NCI-H1417 treated with DMSO at 0.1 percent for 48 hours (cell line): ENCODE results near the gene FAM83F.
A peak's percentile ranks its signal among the peaks of the same experiment; 100 is the strongest.

Experiments used
- DNase-seq: peaks from one replicate; lab custom pipeline; 2025; lab: John Stamatoyannopoulos, UW

FAM83F gene

DNA sequence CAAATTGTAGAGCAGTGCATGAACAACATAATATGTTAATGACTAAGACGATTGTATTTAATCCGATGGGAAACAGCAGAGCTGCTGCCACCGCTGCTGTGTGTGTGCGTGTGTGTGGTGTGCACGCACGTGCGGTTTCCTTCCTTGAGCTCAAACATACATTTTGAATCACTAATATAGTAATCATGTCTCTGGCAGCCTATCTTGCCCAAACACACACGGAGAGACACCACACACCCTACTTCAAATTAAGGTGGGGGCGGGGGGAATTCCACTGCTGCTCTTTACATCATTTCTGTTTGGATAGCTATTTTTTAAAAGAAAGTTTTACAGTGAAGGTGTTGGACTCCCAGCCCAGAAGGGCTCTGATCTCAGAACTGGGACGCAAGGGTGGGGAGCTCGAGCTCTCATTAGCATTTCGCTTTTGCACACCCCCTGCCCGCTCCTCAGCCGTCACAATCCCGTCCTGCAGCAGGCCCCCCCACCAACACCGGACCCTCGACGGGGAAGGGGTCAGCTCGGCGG, 651 bp upstream of the FAM83F start:
- no peak for DNase-seq

- no peak for DNase-seq
Measured at GRCh38 chr22:39995393-39996252, 869 bp downstream of the FAM83F start.

GRCh38 chr22:39996732-39997131, 2.0 kb downstream of the FAM83F start:
- no peak for DNase-seq

GRCh38 chr22:39997421-39997820, 2.7 kb downstream of the FAM83F start:
- DNase-seq: no peak

GRCh38 chr22:39997939-39998726, 3.4 kb downstream of the FAM83F start:
- DNase-seq: peak; percentile 76

GRCh38 chr22:39999144-39999757, 4.5 kb downstream of the FAM83F start:
- DNase-seq: no peak

- no peak for DNase-seq
Measured at GRCh38 chr22:40000171-40000570, 5.4 kb downstream of the FAM83F start.

DNA sequence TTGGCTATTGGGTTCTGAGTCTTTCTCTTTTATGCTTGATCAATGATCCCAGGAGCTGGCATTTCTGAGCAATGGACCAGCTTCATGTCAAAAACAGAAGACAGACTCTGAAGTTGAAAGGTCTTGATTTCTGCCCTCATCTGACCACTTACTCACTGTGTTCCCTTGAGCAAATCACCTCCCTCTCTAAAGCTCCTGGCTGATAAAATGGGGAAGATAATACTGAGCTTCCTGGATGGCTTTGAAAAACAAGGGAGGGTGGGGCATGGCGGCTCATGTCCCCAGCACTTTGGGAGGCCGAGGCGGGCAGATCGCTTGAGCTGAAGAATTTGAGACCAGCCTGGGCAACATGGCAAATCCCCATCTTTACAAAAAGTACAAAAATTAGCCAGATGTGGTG, 6.4 kb downstream of the FAM83F start:
- DNase-seq: no peak

GRCh38 chr22:40001800-40002577, 7.2 kb downstream of the FAM83F start:
- DNase-seq: no peak

- no peak for DNase-seq
Measured at GRCh38 chr22:40002935-40003715, 8.4 kb downstream of the FAM83F start.

DNA sequence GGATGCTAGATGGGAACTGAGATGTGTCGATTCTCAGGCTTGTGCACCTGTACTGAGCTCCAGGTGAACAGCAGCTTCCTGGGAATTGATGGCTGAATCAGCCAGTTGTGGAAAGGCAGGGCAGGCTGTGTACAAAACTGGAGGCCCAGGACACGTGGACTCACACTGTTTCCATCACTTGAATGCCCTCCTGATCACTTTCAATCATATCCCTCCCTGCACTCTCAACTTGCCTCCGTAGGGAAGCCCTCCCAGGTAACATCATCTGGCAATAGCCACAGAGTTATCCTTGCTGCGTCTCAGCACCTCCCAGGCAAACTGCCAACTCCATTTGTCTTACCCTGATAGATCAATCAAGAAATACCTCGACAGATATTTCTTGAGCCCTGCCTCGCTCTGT, 10.1 kb downstream of the FAM83F start:
- DNase-seq: no peak

- no peak for DNase-seq
Measured at GRCh38 chr22:40006641-40007040, 11.9 kb downstream of the FAM83F start.

DNA sequence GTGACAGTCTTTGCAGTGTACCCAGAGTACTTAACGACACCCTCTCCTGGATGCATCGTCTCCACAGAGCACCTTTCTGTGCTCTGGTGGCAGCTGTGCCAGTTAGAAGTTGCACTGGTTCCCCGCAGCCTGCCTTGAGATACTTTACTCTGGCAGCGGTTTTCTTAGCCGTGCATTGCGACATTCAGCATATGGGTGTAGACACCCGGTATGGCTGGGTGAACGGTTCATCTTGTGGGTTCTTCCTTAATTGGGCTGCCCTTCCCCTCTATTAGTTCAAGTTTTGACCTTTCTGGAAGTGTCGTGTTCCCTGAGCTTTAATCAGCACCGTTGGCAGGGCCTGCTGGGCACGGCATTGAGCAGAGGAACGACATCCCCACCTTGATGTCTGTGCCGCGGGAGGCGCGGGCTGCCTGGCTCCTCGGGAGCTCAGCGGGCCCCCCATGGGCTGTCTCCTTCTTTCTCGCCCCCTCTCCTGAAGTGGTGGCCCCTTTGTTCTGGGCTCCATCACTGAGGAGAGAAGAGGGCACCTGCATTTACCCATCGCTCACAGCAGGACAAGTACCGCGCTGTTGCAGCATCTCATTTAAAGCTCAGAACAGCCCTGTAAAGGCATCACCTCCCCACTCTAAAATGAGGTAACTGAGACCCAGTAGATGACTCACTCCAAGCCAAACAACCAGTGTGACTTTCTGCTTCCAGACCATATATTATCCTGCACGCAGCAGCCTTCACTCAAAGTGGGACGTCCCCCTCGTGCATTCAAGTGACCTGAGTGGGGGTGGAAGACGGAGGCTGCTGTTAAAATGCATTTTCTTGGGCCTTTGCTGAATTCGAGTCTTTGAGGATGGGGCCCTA, 13.3 kb downstream of the FAM83F start:
- DNase-seq: no peak

GRCh38 chr22:40008726-40009291, 14.1 kb downstream of the FAM83F start:
- DNase-seq: no peak

DNA sequence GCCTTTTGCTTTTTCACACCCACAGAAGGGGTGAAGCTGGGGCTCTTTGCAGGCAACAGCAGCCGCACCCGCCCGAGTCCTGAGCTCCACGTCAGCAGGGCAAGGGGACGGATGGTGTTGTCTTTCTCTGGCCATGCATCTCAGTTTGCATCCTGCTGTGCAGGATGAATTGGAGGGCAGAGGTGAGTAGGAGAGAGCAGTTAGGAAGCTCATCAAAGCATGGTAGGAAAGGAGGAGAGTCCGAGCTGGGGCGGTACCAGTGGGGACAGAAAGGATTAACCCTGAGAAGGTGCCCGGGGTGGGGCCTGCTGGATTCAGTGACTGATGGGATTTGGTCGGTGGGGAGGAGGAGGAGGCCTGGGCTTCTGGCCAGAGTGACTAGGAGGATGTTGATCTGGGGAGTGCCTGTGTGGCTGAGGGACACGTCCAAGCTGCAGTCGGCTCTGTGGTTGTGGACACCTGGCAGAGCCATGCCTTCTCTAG, 14.6 kb downstream of the FAM83F start:
- DNase-seq: no peak

DNA sequence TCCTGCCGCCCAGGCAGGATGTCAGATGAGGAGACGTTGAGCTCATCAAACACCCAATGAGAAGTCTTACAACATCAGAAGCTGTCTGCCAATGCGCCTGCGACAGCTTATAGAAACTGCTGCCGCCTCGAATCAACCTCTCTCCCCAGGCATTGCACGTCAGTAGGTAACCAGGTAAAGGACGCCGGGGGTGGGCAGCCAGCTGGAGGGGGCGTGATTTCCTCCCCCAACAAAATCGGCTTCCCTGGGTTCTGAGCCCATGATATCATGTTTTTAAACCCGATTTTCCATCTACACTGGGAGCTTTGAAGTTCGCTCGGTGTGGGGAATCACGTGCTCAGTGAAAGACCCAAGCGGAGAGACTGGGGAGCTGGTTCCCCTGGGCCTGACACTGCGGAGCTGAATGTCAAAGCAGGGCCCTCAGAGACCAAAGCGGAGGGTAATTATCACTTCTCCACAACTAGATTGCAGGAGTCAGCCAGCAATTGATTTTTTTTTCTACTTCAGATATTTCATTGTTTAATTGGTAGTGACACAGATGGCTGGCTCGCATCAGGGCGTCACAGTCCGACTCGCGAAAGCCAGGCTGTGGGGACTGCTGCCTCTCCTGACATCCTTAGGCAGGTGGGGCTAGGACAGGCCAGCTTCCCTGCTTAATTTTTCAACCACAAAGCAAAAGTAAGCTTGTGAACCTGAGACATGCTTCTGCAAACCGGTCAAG, 15.4 kb downstream of the FAM83F start:
- DNase-seq: peak; percentile 37

DNA sequence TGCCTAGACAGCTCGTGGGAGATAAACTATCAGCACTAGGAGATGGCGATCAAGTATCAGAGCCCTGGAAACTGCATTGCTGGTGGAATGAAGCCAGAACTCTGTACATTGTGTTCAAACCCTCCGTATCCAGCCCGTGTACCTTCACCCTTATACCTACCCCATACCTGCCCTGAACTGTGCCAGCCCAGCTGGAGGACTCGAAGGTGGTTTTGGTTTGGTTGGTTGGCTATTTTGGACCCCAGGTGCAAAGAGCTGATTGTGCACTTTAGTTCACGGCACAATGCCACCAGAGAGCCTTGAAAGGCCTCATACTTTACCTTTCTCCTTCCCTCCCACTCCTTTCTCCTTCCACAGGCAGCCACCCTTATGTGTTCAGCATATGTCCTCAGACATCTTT, 16.0 kb downstream of the FAM83F start:
- no peak for DNase-seq

GRCh38 chr22:40014667-40015248, 20.0 kb downstream of the FAM83F start:
- DNase-seq: no peak
